Renal cortical epithelial cell (primary cell): ENCODE measurements around the gene GAR1. TPM values are rescaled to one million over a fixed set of nuclear protein-coding genes. Genes with fewer than 3 reads are reported as not detected.
"Not testable (repeated sequence)": the region's sequence is repeated elsewhere in the genome, so short reads cannot be mapped to it uniquely, and the experiment has no call there.

Experiments used
- DNase-seq: peaks from one replicate; pipeline ENCODE4 v3.0.0-alpha.2; 2011; ENCODE audit warnings: low read depth
- total RNA-seq: library from RNA; depleted of rRNA; stranded (reverse); fragments of >200 nt; gene quantifications from 2 replicates; pipeline ENCODE4 v1.2.3, GENCODE V29; 2014

The GAR1 gene
- total RNA-seq, 1 donor from 2014 or later: 5.6 TPM

DNA sequence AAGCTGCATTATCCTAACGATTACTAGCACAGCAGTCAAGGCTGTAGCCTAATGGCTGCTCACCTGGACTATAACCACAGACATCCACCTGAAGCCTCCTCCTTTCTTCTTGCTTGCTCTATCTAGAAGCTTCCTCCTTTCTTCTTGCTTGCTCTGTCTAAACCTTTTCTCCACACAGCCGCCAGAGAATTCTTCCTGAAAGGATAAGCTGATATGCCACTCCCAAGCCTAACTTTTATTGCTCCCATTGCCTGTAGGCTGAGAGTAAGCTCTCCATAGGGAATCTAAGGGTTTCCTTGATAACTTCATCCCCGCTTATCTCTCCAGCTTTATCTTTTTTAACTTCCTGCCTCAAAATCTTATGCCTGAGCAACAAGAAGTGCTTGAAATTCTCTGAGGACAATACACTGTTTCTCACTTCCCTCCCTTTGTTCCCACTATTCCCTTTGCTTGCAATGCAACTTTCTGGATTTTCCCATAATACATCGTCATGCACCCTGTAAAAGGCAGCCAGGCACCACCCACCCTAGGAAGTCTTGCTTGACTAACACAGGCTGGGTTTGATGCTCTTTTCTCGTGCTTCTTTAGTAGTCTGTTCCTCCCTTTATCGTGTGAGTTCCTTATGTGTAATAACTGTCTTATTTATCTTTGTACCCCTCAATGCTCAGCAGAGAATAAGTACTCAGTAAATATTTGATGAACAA, 31.0 kb downstream of the GAR1 start:
- no peak for DNase-seq

DNA sequence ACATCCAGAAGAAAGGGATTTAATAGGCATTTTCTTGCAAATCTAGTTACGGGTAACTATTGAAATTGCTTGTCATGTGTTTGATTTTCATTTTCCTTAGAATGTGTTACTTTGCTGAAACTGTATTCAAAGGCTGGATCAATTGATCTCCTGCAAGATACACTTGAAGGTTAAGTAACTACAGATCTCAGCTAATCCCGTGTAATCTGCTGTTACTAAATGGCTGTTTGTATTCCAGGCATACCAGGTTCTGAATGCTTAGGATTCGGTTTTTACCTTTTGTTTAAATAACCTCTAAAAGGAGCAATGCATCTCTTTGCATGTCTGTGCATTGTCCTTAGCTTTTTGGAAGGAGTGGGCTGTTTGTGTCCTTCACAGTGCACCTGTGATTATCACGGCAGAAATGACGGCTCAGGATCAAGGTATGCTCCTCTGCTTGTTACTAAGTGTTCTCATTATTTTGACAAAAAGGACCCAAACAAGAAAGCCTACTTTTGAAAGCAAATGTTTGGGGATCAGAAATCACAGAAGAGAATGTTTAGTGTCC, 32.4 kb downstream of the GAR1 start, which contains the start of gene LRIT3:
Gene LRIT3, plus strand, starts transcription at position 212 of the 547 bp plus-strand sequence. Its CDS starts 95 bp downstream, at position 307.
- no peak for DNase-seq

DNA sequence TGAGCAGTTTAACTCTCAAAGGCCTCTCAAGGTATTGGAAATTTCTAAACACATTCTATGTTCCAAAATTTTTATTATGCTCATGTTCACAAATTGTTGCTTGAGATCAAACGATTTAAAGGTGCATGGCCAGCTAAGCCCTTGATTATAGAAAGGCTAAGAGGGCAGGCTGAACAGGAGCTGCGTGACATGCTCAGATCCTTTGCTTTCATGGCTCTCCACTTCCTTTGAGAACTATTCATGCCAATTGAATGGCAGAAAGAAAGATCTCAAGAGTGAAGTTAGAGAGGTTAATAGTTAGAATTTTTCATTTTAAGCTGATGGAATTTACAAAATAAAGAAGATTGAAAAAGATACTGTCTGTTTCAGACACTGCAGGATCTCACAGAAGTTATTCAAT, 32.9 kb downstream of the GAR1 start:
- no peak for DNase-seq

DNA sequence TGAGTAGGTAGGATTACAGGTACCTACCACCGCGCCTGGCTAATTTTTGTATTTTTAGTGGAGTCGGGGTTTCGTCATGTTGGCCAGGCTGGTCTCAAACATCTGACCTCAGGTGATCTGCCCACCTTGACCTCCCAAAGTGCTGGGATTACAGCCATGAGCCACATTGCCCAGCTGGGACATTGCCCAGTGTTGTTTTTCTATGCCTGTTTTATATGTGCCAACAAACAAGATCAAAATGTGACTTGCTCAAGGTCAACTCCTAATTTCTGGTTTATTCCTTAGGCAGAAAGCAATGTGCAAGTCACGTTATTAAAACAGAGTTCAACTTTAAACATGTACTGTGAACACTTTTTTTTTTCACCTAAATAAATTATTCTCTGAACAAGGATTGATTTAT, 35.0 kb downstream of the GAR1 start:
- DNase-seq: no peak

DNA sequence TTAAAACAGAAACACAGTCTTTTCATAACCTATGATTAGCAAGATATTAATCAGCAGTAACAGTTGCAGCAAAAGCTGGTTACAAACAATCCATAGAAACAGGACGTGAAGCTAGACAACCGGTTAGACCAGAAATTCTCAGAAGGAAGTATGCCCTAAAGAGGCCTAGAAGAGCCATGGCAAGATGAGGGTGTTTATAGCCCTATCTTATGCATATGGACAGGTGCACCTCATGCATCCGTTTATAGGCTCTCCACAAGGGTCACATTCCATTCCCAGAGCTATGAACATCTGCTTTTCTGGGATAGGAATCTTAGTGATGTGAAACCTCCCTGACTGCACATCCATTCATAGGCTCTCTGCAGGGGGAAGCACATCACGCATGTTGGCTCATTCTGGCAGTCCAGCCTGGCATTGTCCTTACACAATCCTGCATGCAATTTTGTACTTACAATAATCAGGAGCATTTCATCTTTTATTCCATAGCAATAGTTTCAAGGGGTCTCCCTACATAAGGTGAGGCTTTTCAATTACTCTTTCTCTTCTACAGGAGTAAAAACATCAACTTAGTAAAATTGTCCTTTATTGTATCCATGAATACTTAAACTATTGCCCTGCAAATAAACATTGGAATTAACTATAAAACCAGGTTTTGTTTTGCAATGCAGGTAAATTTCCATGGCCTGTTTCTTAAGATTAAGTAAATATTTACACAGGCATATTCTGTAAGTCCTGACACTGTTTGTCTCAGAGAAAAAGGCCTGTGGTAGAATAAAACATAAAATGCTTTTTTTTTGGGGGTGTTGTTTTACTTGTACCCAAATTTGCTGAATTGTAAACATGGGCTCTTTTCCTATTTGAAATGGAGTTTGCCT, 44.1 kb downstream of the GAR1 start:
- DNase-seq: not testable (repeated sequence)

DNA sequence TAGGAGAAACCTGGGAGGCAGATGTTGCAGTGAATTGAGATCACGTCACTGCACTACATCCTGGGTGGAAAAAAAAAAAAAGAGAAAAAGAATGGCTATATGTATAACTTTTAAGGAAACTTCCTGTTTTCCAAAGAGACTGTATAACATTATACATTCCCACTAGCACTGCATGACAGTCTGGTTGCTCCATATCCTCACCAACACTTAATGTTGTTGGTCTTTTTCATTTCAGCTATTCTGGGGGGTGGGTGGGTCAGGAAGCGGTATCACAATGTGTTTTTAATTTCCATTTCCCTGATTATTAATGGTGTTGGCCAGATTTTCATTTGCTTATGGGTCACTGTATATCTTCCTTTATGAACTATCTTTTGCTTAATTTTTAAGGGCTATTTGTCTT, 45.7 kb downstream of the GAR1 start:
- no peak for DNase-seq

DNA sequence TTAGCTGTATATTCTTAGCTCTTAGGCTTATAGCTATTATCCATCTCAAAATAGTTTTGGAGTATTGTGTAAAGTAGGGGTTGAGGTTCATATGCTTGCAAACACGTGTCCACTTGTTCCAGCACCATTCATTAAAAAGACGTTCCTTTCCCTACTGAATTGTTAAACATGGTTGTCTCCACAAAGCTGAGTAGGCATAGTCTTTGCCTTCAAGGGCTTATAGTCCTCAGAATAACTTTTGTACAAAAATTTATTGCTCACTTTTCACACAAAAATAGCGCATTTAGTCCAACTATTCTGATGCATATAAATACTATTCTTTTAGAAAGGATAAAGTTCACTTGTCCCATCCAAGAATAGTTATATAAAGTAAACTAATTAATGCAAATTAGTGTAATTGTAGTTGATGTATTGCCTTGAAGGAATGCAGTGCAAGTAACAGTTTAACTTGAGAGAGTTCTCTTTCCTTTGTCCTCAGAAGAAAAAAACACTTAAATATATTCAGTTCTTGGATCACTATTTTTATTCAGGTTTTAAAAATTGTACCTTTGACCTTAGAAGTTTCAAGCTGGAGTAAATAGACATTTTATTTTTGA, 46.5 kb downstream of the GAR1 start:
- peak; percentile 77 for DNase-seq

DNA sequence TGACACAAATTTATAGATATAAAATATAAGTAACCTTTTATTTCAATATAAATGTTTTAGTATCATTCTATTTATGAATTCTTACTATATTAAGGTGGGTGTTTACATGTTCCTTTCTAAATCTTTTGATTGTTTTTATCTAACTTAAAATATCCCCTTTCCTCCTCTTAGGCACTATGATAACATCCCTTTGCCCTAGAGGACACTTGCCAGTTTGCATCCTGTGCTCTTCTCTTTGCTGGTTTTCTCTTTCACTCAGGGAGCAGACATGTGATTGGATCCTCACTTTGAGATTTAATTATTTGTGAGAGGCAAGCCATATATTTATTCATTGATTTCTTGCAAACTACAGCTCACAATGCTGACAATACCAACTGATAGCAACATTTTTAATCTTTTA, 48.6 kb downstream of the GAR1 start:
- no peak for DNase-seq

DNA sequence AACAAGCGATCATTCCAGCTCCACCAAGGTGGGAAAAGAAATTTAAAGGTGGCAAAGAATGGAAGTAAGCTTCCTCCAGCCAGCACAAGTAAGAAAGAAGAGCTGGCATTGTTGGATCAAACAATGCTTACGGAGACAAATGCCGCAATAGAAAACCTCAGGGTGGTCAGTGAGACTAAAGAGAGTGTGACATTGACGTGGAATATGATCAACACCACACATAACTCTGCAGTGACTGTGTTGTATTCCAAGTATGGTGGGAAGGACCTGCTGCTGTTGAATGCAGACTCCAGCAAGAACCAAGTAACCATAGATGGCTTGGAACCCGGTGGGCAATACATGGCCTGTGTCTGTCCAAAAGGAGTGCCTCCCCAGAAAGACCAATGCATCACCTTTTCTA, 54.5 kb downstream of the GAR1 start:
- DNase-seq: no peak

DNA sequence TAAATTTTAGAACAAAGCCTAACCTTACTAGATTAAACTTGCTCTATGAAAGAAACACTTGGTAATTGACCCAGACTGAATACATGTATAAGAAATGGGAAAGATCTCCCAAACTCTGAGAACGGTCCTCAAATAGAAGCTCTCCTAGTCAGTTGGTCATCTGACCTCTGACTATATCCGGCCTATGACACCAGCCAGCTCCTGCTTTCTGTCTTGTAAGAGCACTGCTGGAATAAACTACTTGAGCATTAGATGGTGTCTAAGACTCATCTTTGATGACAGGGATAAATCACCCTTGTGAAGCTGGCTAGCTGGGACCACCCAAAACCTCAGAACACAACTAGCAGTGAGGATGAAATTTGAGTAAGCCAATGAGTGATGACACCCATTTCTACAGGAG, 56.5 kb downstream of the GAR1 start:
- DNase-seq: no peak

DNA sequence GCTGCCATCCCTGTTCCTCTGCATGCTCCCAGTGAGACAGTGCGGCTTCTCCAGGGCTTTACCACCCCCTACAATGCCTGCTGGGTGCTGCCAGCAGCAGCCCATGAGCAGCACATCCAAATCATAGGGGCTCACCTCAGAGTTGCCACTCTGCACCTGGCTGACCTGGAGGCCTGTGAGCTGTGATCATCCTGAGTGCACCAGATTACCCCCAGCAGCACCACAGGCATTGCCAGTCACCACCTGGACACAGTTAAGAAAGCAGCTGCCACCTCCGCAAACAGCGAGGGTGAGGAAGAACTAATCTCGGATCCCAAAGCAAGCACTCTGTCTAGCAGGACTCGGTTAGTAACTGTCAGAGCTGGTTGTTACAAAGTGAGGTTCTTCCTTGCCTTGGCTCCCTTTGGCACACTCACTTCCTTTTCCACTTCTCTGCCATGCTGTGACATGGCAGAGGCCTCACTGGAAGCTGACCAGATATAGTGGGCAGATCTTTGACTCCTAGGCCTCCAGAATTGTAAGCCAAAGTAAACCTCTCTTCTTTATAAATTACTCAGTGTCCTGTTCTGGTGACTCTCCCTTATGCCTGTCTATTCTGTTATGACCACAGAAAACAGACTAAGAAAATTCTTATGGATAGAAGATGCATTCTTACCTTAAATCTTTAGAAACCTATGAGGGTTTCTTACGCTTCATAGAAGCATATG, 57.5 kb downstream of the GAR1 start:
- DNase-seq: no peak

DNA sequence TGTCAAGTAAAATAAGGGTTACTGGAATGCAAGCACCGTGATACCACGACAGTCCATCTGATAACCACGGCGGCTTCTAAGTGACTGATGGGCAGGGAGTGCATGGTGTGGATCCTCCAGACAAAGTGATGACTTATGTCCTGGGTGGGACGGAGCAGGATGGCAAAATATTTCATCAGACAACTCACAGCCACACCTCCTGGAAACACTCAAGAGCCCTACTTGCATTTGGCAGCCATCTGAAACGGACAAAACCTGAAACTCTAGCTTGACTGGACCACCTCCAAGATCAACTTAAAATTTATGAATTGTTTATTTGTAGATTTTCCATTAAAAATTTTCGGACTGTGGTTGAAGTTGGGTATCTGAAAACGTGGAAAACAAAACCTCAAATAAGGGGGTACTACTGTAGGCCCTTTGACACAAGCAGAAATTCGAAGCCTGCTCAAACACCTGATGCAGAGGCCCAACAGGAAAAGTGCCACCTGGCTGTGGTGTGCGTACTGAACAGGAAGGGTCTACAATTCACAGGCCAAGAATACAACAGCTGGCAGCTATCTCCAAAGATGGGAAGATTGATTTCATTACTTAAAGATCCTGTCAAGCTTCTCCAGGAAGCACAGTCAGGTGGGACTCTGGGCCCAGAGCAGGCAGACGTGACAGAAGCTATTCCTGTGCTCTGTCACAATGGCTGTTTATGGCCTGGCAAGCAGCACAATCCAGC, 58.4 kb downstream of the GAR1 start:
- no peak for DNase-seq

Other genes starting within 250 kb of the GAR1 start
- gene CASP6, start 112.3 kb upstream of the GAR1 start, total RNA-seq: 106 and 110 TPM in 2 replicates
- 7.1 and 18.1 TPM in 2 replicates for gene PLA2G12A, start 85.7 kb upstream of the GAR1 start, total RNA-seq
- gene CFI, start 13.8 kb upstream of the GAR1 start, total RNA-seq: 29.7 and 356 TPM in 2 replicates
- gene RRH, start 12.2 kb downstream of the GAR1 start, total RNA-seq: 0.15 TPM in 1 of 2 replicates, not detected in the other
- gene LRIT3, start 32.3 kb downstream of the GAR1 start, total RNA-seq: 0.15 TPM in 1 of 2 replicates, not detected in the other
- gene EGF, start 97.1 kb downstream of the GAR1 start, total RNA-seq: 0.65 and 1.7 TPM in 2 replicates